Upper lobe of left lung (tissue), 4 donors: ENCODE measurements around the gene KCTD17.

Experiments used
- POLR2A ChIP-seq, 4 donors: fragments of 450-650 bp; IDR thresholded peaks; one replicate each; pipeline ENCODE4 v1.5.1; 2016 to 2017; ENCODE audit warnings: antibody characterized with exemption in 4 of 4, mild to moderate bottlenecking in 2 of 4
- TF ChIP-seq, protein P1 (sequence below), 6 experiments: fragments of 450-650 bp in 4 of 6; fragments of 200-600 bp in 2 of 6; sonication (generic) in 2 of 6; IDR thresholded peaks; one replicate each; pipeline ENCODE4 v1.5.1; 2016 to 2019; ENCODE audit warnings: antibody characterized with exemption in 6 of 6

DNA sequence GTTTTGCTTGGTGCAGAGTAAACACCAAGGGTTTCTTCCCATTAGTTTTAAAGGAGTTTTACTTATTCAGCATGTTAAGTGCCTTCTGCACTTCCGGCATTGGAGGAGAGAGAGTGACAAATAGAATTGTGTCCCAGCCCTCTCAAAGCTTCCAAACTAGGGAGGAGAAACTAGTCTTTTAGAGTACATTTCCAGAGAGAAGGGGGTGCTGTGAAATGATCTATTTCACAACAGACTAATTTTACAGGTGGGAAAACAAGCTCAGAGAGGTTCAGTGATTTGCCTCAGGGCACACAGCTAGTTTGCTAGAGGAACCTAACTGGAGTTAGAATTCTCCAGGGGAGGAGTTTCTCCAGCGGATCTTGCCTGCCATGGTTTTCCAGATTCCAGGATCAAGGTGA lies 19.4 kb upstream of the KCTD17 start:
- TF ChIP-seq, protein P1, sequence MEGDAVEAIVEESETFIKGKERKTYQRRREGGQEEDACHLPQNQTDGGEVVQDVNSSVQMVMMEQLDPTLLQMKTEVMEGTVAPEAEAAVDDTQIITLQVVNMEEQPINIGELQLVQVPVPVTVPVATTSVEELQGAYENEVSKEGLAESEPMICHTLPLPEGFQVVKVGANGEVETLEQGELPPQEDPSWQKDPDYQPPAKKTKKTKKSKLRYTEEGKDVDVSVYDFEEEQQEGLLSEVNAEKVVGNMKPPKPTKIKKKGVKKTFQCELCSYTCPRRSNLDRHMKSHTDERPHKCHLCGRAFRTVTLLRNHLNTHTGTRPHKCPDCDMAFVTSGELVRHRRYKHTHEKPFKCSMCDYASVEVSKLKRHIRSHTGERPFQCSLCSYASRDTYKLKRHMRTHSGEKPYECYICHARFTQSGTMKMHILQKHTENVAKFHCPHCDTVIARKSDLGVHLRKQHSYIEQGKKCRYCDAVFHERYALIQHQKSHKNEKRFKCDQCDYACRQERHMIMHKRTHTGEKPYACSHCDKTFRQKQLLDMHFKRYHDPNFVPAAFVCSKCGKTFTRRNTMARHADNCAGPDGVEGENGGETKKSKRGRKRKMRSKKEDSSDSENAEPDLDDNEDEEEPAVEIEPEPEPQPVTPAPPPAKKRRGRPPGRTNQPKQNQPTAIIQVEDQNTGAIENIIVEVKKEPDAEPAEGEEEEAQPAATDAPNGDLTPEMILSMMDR (IDR thresholded peaks at IDR 0.05) = no peak
- TF ChIP-seq POLR2A (IDR thresholded peaks at IDR 0.05) = peak in 1 of 4 donors; percentile 23
